ENCODE data around the gene FYB2. TPM values are rescaled to one million over a fixed set of nuclear protein-coding genes. Genes with fewer than 3 reads are reported as not detected.

The FYB2 gene
- total and polyA plus RNA-seq, 12 donors: not detected

GRCh38 chr1:56821462-56821797, 2.2 kb upstream of the FYB2 start:
- Histone ChIP-seq H3K4me3 (no peak overlapping the region), H3K36me3 (replicated peaks in 1 of 2) (no peaks in the 10 kb centered on the region), H3K4me1 (replicated peaks in 1 of 2) (no peaks in the 10 kb centered on the region), H3K27ac (no peak overlapping the region), H3K27me3 (no peaks in the 10 kb centered on the region), H3K9me3 (replicated peaks in 1 of 3) (no peaks in the 10 kb centered on the region)
- DNase-seq: no peak
- WGBS, 4 donors: 0 to 5% (median 0%) methylated on average over 1 of the region's 1 CpG; no CpG with 5 or more reads in 1 of the 4 donors
- TF ChIP-seq CTCF (IDR thresholded peaks at IDR 0.05) (no peak), POLR2A (IDR thresholded peaks at IDR 0.05) (no peak)
- intact Hi-C loops (cut with DNase I): loop anchor here in 1 of 2 donors (10.0 kb wide), 1 partner anchor 1537 kb away; no protein-coding TSS in a partner anchor

GRCh38 chr1:56820755-56821461, 1.7 kb upstream of the FYB2 start:
- intact Hi-C loops (cut with DNase I): loop anchor here in 1 of 2 donors (10.0 kb wide), 1 partner anchor 1536 kb away; no protein-coding TSS in a partner anchor
- Histone ChIP-seq H3K4me3 (no peak overlapping the region), H3K27me3 (no peaks in the 10 kb centered on the region), H3K9me3 (replicated peaks in 1 of 3) (no peaks in the 10 kb centered on the region), H3K27ac (no peak overlapping the region), H3K4me1 (replicated peaks in 1 of 2) (no peaks in the 10 kb centered on the region), H3K36me3 (replicated peaks in 1 of 2) (no peaks in the 10 kb centered on the region)
- peak; percentile 75 to 90 (median 81) for DNase-seq
- 14 to 29% (median 19%) methylated on average over 3 to 7 of the region's 7 CpGs for WGBS, 4 donors
- no peak for TF ChIP-seq POLR2A (IDR thresholded peaks at IDR 0.05)
- TF ChIP-seq CTCF (IDR thresholded peaks at IDR 0.05): peak; percentile 79 to 97 (median 88)

GRCh38 chr1:56817716-56818463, 1.3 kb downstream of the FYB2 start:
- intact Hi-C loops (cut with DNase I): no loop called here
- Histone ChIP-seq H3K36me3 (replicated peaks in 1 of 2) (no peaks in the 10 kb centered on the region), H3K4me3 (no peak overlapping the region), H3K9me3 (replicated peaks in 1 of 3) (no peaks in the 10 kb centered on the region), H3K27ac (no peak overlapping the region), H3K27me3 (no peaks in the 10 kb centered on the region), H3K4me1 (replicated peaks in 1 of 2) (no peaks in the 10 kb centered on the region)
- no peak for DNase-seq
- WGBS, 4 donors: 68 to 88% (median 80%) methylated on average over 6 of the region's 6 CpGs
- no peak for TF ChIP-seq POLR2A (IDR thresholded peaks at IDR 0.05)
- no peak for TF ChIP-seq CTCF (IDR thresholded peaks at IDR 0.05)

GRCh38 chr1:56816909-56817308, 2.3 kb downstream of the FYB2 start:
- Histone ChIP-seq H3K4me1 (replicated peaks in 1 of 2) (no peaks in the 10 kb centered on the region), H3K27me3 (peaks cover 4% of the 10 kb centered on the region), H3K27ac (no peak overlapping the region), H3K9me3 (replicated peaks in 1 of 3) (no peaks in the 10 kb centered on the region), H3K36me3 (replicated peaks in 1 of 2) (no peaks in the 10 kb centered on the region), H3K4me3 (no peak overlapping the region)
- TF ChIP-seq CTCF (IDR thresholded peaks at IDR 0.05) (no peak), POLR2A (IDR thresholded peaks at IDR 0.05) (no peak)
- DNase-seq: no peak
- intact Hi-C loops (cut with DNase I): no loop called here
- 59 to 80% (median 69%) methylated on average over 4 of the region's 4 CpGs for WGBS, 4 donors
